Inflammatory macrophage treated with lipopolysaccharide for 1 hour (primary cell): ENCODE data around the gene TRIM62.

ENCODE experiments used
- DNase-seq, 2 donors: peaks; one replicate each; pipeline ENCODE4 v3.0.0-alpha.2; 2020 to 2022

Gene TRIM62

DNA sequence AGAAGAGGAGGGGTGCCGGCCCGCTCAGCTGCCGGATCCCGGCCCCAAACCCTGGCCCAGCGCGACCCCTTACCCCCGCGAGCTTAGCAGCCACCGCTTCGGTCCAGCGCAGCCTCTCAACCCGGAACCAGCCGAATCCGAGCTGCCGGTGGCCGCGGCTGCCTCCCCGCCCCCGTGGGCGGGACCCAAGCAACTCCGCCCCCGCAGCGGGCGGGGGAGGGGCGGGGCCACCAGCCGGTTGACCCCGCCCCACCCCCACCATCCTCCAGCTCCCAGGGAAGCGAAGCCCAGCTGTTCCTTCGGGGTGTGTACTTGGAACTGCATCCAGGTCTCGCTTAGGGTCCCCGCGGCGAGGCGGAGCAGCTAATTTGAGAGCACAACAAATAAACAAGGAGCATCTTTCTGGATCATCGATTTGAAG, at the start of gene TRIM62:
TSS of gene TRIM62 (minus strand) at position 123 of the 421 bp plus-strand sequence. CDS start 611 bp downstream, outside the sequence.
- DNase-seq = peak; percentile 84 to 94

GRCh38 chr1:33231166-33231565, 49.3 kb upstream of the TRIM62 start:
- no peak for DNase-seq

GRCh38 chr1:33228935-33229487, 47.2 kb upstream of the TRIM62 start:
- DNase-seq = no peak

- no peak for DNase-seq
These were observed 43.7 kb upstream of the TRIM62 start for GRCh38 chr1:33225586-33225985.

- DNase-seq = no peak
These were observed 42.4 kb upstream of the TRIM62 start for GRCh38 chr1:33224166-33224707.

- DNase-seq = no peak
These were observed 40.5 kb upstream of the TRIM62 start for GRCh38 chr1:33222381-33222780.

DNA sequence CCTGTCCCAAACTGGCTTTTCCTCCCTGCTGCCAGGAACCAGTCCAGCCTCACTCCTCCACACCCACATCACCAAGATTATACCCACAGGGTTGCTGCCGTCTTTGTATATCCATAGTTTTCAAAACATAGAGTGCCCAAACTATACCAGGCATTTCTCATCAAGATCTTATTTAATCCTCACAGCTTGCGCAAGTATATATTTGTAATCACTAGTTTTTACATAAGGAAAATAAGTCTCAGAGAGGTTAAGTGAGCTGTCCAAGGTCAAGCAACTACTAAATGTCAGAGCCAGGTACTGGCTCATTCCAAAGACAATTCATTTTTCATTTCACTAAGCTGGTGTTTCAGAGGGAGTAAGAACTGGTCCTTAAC, 39.5 kb upstream of the TRIM62 start:
- no peak for DNase-seq

DNA sequence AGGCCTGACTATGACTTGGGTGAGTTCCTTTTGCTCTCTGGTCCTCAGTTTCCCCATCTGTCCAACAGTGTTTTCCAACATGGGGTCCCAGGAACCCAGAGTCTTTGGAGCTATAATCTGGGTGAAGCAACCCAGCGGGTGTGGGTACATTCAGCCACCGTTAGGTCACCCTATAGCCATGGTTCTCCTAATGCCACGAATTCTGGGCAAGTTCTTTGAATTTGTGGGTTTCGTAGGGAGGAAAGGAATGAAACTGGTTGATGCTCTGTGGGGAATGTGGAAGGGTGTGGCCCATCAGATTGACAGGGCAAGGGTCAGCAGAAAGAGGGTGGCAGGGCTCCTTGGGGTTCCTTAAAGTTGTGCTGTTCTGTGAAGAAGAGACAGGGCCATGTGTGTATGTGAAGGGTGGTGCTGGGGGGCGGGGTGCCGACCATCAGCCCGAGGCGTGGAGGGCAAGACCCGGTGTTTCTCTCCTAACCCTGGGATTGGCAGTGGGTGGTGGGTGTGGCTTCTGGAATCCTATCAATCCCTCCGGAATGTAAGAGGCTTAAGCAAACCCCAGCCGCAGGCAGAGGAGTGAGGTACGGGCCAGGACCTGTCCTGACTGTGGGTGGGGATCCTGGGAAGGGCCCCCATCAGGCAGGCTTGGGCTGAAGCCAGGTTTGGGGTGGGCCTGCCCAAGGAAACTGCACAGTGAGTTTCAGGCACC, 39.0 kb upstream of the TRIM62 start:
- no peak for DNase-seq

DNA sequence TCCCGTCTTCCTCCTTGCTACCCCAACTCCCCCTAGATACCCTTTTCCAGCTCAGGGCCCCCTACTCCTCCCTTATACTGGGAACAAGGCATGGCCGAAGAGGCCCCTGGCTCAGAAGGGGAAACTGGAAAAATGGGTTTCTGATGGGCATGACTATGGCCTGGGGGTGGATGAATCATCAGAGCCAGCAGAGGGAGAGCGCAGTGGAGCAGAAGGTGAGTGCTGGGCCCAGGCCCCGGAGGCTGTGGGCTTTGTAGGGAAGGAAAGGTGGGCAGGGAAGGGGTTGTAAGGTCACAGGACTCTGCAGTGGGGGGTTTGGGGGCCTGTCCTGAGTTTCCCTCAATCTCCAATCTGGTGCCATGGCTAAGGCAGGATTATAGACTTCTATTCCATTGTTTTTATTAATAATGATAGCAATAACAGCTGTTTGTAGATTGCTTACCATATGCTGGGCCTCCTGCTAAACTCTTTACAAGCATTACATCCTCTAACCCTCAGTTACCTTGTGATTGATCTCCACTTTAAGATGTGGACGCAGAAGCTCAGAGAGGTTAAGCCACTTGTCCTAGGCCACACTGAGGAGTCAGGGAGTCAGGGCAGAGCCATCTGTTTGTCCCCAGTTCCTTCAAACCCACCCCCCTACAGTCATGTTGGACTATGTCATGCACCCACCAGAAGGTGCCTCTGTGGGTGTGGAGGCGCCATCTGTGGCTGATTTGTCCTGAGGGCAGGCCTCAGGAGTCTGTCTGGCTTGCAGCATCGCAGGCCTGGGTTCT, 38.2 kb upstream of the TRIM62 start:
- peak; percentile 16 to 19 for DNase-seq

GRCh38 chr1:33211972-33212371, 30.1 kb upstream of the TRIM62 start:
- no peak for DNase-seq

GRCh38 chr1:33206340-33206739, 24.5 kb upstream of the TRIM62 start:
- no peak for DNase-seq

GRCh38 chr1:33195556-33195955, 13.7 kb upstream of the TRIM62 start:
- peak in 1 of 2 donors; percentile 24 for DNase-seq

- no peak for DNase-seq
These were observed 10.0 kb upstream of the TRIM62 start for GRCh38 chr1:33191731-33192275.

GRCh38 chr1:33190701-33191100, 8.9 kb upstream of the TRIM62 start:
- no peak for DNase-seq

GRCh38 chr1:33188572-33189275, 6.9 kb upstream of the TRIM62 start:
- no peak for DNase-seq

GRCh38 chr1:33186936-33187335, 5.1 kb upstream of the TRIM62 start:
- DNase-seq = no peak

DNA sequence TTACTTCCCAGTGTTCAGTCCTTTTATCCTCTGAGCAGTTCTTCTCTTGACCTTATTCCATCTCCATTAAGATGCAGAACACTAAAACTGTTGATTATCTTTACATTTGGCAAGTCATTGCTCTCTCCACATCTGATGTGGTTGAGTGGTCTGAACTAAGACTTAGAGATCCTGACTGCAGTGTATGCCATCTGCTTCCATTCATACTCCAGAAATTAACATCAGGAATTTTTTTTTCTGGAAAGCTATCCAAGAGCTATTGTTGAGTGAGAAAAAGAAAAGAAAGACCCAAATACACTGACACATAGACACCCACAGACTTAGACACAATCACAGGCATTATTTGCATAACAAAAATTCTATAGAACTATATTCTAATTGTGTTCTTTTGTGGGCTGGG, 3.7 kb upstream of the TRIM62 start:
- no peak for DNase-seq

DNA sequence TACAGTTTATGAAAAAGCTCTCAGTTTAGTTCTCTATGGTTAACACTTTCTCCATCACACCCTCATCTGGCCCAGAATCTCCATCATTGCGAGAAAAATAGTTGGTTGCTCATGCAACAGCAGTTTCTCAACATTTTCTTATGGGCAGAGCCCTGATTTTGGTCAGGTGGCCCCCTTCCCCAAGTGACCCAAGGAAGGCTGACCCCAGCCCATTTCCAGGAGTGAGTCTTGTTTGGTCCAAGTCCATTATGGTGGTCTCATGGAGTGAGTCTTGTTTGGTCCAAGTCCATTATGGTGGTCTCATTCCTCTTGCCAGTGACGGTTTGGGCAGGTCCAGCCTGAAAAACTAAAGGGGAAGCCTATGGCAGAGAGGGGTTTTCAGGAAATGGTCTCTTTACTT, 1.5 kb upstream of the TRIM62 start:
- DNase-seq = no peak

- no peak for DNase-seq
These were observed 1.1 kb upstream of the TRIM62 start for GRCh38 chr1:33182896-33183295.

DNA sequence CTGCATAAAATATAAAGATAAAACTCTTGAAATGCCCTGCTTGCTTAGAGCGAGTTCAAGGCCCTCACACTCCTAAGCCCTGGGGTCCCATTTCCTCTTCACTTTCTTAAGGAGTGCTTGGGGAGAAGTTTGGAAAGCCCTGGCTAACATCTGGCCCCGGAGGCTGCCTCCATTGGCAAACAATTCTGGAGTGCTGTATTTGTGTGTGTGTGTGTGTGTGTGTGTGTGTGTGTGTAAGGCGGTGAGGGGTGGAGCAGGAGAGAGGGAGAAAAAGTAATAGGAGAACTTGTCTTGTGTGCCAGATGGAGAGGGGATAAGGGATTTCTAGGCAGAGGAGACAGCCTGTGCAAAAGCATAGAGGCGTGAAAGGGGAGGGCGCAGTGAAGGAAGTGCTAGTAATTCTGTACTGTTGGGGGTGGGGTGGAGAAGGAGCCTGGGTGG, 578 bp upstream of the TRIM62 start:
- no peak for DNase-seq

GRCh38 chr1:33180911-33181890, 642 bp downstream of the TRIM62 start:
- peak in 1 of 2 donors; percentile 20 for DNase-seq
